ENCODE results near the gene CPS1.

Gene CPS1

GRCh38 chr2:210657874-210658273, 101.5 kb downstream of the CPS1 start:
- TF ChIP-seq, protein P1, sequence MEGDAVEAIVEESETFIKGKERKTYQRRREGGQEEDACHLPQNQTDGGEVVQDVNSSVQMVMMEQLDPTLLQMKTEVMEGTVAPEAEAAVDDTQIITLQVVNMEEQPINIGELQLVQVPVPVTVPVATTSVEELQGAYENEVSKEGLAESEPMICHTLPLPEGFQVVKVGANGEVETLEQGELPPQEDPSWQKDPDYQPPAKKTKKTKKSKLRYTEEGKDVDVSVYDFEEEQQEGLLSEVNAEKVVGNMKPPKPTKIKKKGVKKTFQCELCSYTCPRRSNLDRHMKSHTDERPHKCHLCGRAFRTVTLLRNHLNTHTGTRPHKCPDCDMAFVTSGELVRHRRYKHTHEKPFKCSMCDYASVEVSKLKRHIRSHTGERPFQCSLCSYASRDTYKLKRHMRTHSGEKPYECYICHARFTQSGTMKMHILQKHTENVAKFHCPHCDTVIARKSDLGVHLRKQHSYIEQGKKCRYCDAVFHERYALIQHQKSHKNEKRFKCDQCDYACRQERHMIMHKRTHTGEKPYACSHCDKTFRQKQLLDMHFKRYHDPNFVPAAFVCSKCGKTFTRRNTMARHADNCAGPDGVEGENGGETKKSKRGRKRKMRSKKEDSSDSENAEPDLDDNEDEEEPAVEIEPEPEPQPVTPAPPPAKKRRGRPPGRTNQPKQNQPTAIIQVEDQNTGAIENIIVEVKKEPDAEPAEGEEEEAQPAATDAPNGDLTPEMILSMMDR (IDR thresholded peaks at IDR 0.05; ENCODE audit: insufficient read depth, low read length, poor library complexity, severe bottlenecking), result no peak
- no peaks in the 10 kb centered on the region for H3K27me3 ChIP-seq (replicated peaks; ENCODE audit: control insufficient read depth, insufficient read depth, low read length)
- no peaks in the 10 kb centered on the region for H3K36me3 ChIP-seq (ENCODE audit: control insufficient read depth, insufficient read depth, low read length)
- no peak overlapping the region for H3K4me3 ChIP-seq (replicated peaks; ENCODE audit: low read depth, low read length)
- DNase-seq (ENCODE audit: extremely low read depth, insufficient read length), result no peak

DNA sequence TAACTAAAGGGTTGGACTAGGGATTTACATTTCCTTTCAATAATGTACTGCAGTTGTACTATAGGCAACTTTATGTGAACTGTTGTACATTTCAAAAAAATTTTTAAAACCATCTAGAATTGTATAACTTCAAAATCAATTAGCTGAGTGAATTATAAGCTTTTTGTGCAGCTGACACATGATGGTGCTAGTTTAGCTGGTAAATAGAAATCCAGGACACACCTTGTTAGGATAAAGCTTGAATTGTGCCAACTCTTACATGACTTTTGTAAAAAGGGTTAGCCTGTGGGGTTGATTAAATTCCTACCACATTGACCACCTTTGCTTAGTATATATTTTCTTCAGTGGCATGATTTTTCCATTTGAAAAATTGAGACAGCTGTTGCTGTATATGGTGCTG, 104.4 kb downstream of the CPS1 start:
- TF ChIP-seq, protein P1 (IDR thresholded peaks at IDR 0.05; ENCODE audit: insufficient read depth, low read length, poor library complexity, severe bottlenecking), result no peak
- H3K4me3 ChIP-seq (replicated peaks; ENCODE audit: low read depth, low read length), result no peak overlapping the region
- H3K36me3 ChIP-seq (ENCODE audit: control insufficient read depth, insufficient read depth, low read length), result no peaks in the 10 kb centered on the region
- no peak for DNase-seq (ENCODE audit: extremely low read depth, insufficient read length)
- H3K27me3 ChIP-seq (replicated peaks; ENCODE audit: control insufficient read depth, insufficient read depth, low read length), result no peaks in the 10 kb centered on the region

- TF ChIP-seq, protein P1 (IDR thresholded peaks at IDR 0.05; ENCODE audit: insufficient read depth, low read length, poor library complexity, severe bottlenecking), result no peak
- Histone ChIP-seq H3K36me3 (ENCODE audit: control insufficient read depth, insufficient read depth, low read length) (no peaks in the 10 kb centered on the region), H3K27me3 (replicated peaks; ENCODE audit: control insufficient read depth, insufficient read depth, low read length) (no peaks in the 10 kb centered on the region), H3K4me3 (replicated peaks; ENCODE audit: low read depth, low read length) (no peak overlapping the region)
- no peak for DNase-seq (ENCODE audit: extremely low read depth, insufficient read length)
Observed at GRCh38 chr2:210662560-210662959, 106.2 kb downstream of the CPS1 start.

- TF ChIP-seq, protein P1 (IDR thresholded peaks at IDR 0.05; ENCODE audit: insufficient read depth, low read length, poor library complexity, severe bottlenecking), result no peak
- Histone ChIP-seq H3K27me3 (replicated peaks; ENCODE audit: control insufficient read depth, insufficient read depth, low read length) (no peaks in the 10 kb centered on the region), H3K4me3 (replicated peaks; ENCODE audit: low read depth, low read length) (no peak overlapping the region), H3K36me3 (ENCODE audit: control insufficient read depth, insufficient read depth, low read length) (no peaks in the 10 kb centered on the region)
- no peak for DNase-seq (ENCODE audit: extremely low read depth, insufficient read length)
Observed at GRCh38 chr2:210663631-210664089, 107.3 kb downstream of the CPS1 start.

DNA sequence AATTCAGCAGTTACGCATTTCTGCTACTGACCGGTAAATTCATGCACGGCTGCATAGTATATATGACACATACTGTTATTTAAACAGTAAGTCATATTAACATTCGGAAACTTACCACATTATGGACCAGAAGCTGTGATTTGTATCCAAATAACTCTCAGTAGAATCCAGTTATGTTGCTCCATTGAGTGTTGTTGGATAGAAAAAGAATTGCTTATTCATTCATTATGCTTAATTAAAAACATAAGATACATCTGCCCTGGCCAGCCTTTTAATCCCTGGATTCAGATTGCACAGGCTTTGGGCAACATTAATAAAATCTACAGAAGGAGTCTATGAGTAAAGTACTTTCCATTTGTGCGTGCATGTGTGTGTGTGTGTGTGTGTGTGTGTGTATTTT, 111.3 kb downstream of the CPS1 start:
- Histone ChIP-seq H3K27me3 (replicated peaks; ENCODE audit: control insufficient read depth, insufficient read depth, low read length) (no peaks in the 10 kb centered on the region), H3K4me3 (replicated peaks; ENCODE audit: low read depth, low read length) (no peak overlapping the region), H3K36me3 (ENCODE audit: control insufficient read depth, insufficient read depth, low read length) (no peaks in the 10 kb centered on the region)
- TF ChIP-seq, protein P1 (IDR thresholded peaks at IDR 0.05; ENCODE audit: insufficient read depth, low read length, poor library complexity, severe bottlenecking), result no peak
- DNase-seq (ENCODE audit: extremely low read depth, insufficient read length), result no peak

GRCh38 chr2:210671065-210671464, 114.7 kb downstream of the CPS1 start:
- H3K4me3 ChIP-seq (replicated peaks; ENCODE audit: low read depth, low read length), result no peak overlapping the region
- no peak for DNase-seq (ENCODE audit: extremely low read depth, insufficient read length)
- TF ChIP-seq, protein P1 (IDR thresholded peaks at IDR 0.05; ENCODE audit: insufficient read depth, low read length, poor library complexity, severe bottlenecking), result no peak
- H3K27me3 ChIP-seq (replicated peaks; ENCODE audit: control insufficient read depth, insufficient read depth, low read length), result no peaks in the 10 kb centered on the region
- H3K36me3 ChIP-seq (ENCODE audit: control insufficient read depth, insufficient read depth, low read length), result no peaks in the 10 kb centered on the region

All from GM06990 (cell line).